AG09309 (cell line): ENCODE results near the gene ACVR2A.

Source experiments
- DNase-seq: peaks from one replicate; pipeline ENCODE4 v3.0.0-alpha.2; 2010; ENCODE audit warnings: low read depth
- H3K4me3 ChIP-seq: 2 replicates; pipeline ENCODE4 v1.5.1; 2011; ENCODE audit warnings: mild to moderate bottlenecking, low read depth, low read length, moderate library complexity; ENCODE audit not compliant: control insufficient read depth
- TF ChIP-seq, protein P1 (sequence below): IDR thresholded peaks from 2 replicates; pipeline ENCODE4 v1.5.1; 2011; ENCODE audit warnings: mild to moderate bottlenecking, low read depth, low read length, inconsistent platforms; ENCODE audit not compliant: insufficient read depth, control insufficient read depth; ENCODE audit errors: missing control alignments

Gene ACVR2A

DNA sequence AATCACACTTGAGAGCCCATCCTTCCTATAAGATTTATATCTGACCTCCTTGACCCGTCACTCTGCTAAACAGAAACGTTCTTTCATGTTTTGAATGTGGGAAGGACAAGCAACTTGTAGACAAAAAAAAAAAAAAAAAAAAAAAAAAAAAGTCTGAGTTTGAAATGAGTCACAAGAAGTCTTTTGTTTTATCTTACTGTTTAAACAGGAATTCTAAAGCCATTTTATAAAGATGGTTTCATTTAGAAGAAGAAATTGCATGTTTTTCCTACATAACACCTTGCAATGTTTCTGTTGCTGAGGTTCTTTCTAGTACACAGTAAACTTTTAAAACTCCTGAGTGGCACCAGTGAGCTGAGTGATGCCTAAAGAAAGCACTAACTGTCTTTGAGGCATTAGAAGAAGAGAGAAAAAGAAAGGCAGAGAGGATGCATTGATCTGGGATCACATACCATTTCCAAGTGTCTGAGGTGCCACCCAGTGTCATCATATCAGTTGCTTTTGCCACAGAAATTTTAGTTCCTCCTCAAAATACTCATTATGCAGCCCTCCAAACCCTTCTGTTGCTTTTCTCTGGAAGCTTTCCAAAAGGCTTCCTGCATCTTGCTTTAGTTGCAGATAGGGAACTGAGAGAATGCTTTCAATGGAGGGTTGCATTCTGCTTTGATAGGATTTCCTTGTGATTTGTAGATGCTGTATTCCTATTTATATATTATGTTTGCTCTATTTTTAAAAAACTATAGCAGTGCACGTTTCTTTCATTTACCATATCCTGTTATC is 69.1 kb downstream of the ACVR2A start:
- no peak for DNase-seq
- TF ChIP-seq, protein P1, sequence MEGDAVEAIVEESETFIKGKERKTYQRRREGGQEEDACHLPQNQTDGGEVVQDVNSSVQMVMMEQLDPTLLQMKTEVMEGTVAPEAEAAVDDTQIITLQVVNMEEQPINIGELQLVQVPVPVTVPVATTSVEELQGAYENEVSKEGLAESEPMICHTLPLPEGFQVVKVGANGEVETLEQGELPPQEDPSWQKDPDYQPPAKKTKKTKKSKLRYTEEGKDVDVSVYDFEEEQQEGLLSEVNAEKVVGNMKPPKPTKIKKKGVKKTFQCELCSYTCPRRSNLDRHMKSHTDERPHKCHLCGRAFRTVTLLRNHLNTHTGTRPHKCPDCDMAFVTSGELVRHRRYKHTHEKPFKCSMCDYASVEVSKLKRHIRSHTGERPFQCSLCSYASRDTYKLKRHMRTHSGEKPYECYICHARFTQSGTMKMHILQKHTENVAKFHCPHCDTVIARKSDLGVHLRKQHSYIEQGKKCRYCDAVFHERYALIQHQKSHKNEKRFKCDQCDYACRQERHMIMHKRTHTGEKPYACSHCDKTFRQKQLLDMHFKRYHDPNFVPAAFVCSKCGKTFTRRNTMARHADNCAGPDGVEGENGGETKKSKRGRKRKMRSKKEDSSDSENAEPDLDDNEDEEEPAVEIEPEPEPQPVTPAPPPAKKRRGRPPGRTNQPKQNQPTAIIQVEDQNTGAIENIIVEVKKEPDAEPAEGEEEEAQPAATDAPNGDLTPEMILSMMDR, result no peak
- no peak overlapping the region for H3K4me3 ChIP-seq

- H3K4me3 ChIP-seq, result no peak overlapping the region
- TF ChIP-seq, protein P1, result no peak
- no peak for DNase-seq
These were observed 71.2 kb downstream of the ACVR2A start for GRCh38 chr2:147916067-147916466.

DNA sequence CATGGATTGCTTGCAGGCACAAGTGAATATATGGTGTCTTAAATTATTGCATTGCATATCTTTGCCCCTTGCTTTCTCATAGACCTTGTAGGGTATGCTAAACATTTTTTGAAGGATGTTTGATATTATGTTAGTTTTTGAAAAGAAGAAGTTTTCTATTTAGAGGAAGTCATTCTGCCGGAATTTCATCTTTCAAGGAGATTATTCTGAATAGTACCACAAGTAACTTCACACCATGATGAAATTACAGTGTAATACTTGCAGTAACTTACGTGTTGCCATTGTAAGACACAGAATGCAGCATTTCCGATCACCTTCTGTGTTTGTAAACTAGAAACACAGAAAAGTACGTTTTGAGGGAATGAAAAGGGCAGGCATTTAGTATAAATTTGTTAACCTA is 71.9 kb downstream of the ACVR2A start:
- TF ChIP-seq, protein P1, result no peak
- H3K4me3 ChIP-seq, result no peak overlapping the region
- no peak for DNase-seq

DNA sequence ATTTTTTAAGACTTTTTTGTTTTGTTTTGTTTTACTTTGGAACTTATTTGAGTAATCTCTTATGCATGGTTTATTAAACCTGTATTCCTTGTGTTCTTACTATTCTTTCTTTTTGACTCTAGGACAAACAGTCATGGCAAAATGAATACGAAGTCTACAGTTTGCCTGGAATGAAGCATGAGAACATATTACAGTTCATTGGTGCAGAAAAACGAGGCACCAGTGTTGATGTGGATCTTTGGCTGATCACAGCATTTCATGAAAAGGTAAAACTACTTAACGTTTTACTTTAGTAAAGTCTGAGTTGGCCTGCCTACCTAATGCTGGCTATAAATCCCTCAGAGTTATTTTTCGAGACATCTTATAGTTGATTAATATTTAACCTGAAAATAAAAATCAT is 72.3 kb downstream of the ACVR2A start:
- H3K4me3 ChIP-seq, result no peak overlapping the region
- DNase-seq, result no peak
- TF ChIP-seq, protein P1, result no peak

DNA sequence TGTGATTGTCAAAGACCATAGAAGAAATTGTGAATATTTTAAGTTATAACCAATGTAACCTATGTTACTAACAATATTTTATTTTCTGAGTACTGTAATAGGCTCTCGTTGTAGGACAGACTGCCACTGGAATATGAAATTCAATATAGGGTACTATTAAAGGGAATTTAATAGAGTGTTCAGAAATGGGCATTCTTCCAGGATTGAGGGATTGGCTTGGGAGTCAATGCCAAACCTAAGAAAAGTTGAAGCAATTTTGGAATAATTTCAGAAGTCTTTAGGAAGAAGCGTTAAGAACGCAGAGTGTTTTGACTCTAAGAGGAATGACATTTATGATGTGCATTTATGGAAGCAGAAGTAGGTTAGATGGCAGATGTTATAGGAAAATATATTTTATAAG is 79.0 kb downstream of the ACVR2A start:
- no peak for DNase-seq
- TF ChIP-seq, protein P1, result no peak
- no peak overlapping the region for H3K4me3 ChIP-seq

- TF ChIP-seq, protein P1, result no peak
- H3K4me3 ChIP-seq, result no peak overlapping the region
- no peak for DNase-seq
These were observed 79.8 kb downstream of the ACVR2A start for GRCh38 chr2:147924647-147925046.
